Activated T-helper 17 cell treated with anti-CD3 and anti-CD28 coated beads, Interleukin-2, amount 50 U/mL, for 72 hours (primary cell): ENCODE results near the gene SART3. TPM values are rescaled to one million over a fixed set of nuclear protein-coding genes. Genes with fewer than 3 reads are reported as not detected.

Experiments used
- ATAC-seq: fragments of 150-1000 bp; cut with Tn5 transposase; replicated peaks from 2 replicates; pipeline ENCODE4 v1.10.0; 2021; ENCODE audit warnings: mild to moderate bottlenecking, moderate library complexity
- H3K27ac Mint-ChIP-seq: one replicate; pipeline ENCODE4 v1.8.0; 2022; ENCODE audit warnings: mixed read lengths
- H3K27me3 Mint-ChIP-seq: one replicate; pipeline ENCODE4 v1.8.0; 2022; ENCODE audit warnings: mixed read lengths
- H3K36me3 Mint-ChIP-seq: one replicate; pipeline ENCODE4 v1.8.0; 2022; ENCODE audit warnings: low read depth, mild to moderate bottlenecking, mixed read lengths
- H3K4me1 Mint-ChIP-seq: one replicate; pipeline ENCODE4 v1.8.0; 2022; ENCODE audit warnings: mixed read lengths
- H3K4me3 Mint-ChIP-seq: one replicate; pipeline ENCODE4 v1.8.0; 2022; ENCODE audit warnings: mild to moderate bottlenecking, mixed read lengths
- H3K9me3 Mint-ChIP-seq: one replicate; pipeline ENCODE4 v1.8.0; 2022; ENCODE audit warnings: mixed read lengths
- total RNA-seq, 2 donors: library from RNA; stranded (reverse); gene quantifications; one replicate each; pipeline ENCODE4 v1.2.3, GENCODE V29; 2022

SART3 gene
- total RNA-seq, 2 donors from 2014 or later: 85.0 to 98.6 TPM

GRCh38 chr12:108600702-108601007 is 39.7 kb upstream of the SART3 start:
- no peaks in the 10 kb centered on the region for H3K4me1 Mint-ChIP-seq
- H3K27me3 Mint-ChIP-seq: no peaks in the 10 kb centered on the region

DNA sequence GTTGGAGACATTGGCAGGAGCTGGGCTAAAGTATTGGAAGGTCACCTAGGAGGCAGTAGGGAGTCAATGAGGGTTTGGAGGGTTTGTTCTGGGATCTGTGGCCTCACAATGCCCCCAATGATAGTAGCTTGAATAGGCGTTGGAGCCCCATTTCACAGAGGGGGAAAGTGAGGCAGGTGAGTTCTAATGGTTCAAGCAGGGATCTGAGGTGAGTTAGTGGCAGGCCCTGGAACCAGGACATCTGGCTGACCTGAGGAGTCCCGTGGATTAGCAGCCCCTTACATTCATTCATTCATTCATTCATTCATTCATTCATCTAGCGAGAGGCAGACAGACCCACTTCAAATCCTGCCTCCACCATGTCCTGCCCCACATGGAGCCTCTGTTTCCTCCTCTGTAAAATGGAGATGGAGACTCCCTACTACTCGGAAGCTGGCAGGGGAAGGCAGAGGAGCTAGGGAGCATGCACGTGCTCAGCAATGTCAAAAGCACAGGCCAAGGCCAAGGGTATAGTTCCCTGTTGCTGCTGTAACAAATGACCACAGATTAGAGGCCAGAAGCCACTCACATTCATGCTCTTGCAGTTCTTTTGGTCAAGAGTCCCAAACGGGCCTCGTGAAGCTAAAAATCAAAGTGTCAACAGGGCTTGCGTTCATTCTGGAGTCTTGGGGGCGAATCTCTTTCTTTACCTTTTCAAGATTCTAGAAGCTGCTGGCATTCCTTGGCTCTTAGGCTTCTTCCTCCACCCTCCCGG is 39.2 kb upstream of the SART3 start:
- ATAC-seq: no peak
- H3K27ac Mint-ChIP-seq: no peak overlapping the region
- no peak overlapping the region for H3K4me3 Mint-ChIP-seq
- no peaks in the 10 kb centered on the region for H3K36me3 Mint-ChIP-seq
- H3K9me3 Mint-ChIP-seq: no peaks in the 10 kb centered on the region
- no peaks in the 10 kb centered on the region for H3K4me1 Mint-ChIP-seq
- H3K27me3 Mint-ChIP-seq: no peaks in the 10 kb centered on the region

More at GRCh38 chr12:108600702-108601007, 39.7 kb upstream of the SART3 start:
- Mint-ChIP-seq H3K36me3 (no peaks in the 10 kb centered on the region), H3K9me3 (no peaks in the 10 kb centered on the region), H3K4me3 (no peak overlapping the region), H3K27ac (no peak overlapping the region)
- no peak for ATAC-seq

DNA sequence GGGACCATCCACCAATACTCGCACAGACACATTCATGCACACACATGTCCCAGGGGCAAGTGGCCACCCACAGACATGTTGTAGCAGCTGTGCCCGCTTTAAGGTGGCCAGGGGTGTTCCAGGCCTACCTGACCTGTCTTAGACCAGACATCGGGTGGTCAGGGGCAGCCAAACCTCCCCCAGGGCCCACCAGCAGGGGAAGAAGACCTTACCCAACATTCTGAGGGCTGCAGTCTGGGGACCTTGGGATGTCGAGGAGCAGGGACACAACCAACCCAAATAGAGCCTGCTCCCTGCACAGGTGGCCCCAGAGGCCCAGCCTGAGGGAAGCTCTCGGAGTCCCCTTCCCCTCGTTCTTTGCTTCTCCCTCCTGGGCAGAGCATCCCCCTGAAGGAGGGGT is 38.6 kb upstream of the SART3 start:
- H3K36me3 Mint-ChIP-seq: no peaks in the 10 kb centered on the region
- H3K27ac Mint-ChIP-seq: no peak overlapping the region
- H3K9me3 Mint-ChIP-seq: no peaks in the 10 kb centered on the region
- no peaks in the 10 kb centered on the region for H3K27me3 Mint-ChIP-seq
- no peak overlapping the region for H3K4me3 Mint-ChIP-seq
- no peaks in the 10 kb centered on the region for H3K4me1 Mint-ChIP-seq
- no peak for ATAC-seq

- peak overlapping the region; percentile 7 for H3K27ac Mint-ChIP-seq
- no peaks in the 10 kb centered on the region for H3K9me3 Mint-ChIP-seq
- H3K4me3 Mint-ChIP-seq: no peak overlapping the region
- no peaks in the 10 kb centered on the region for H3K27me3 Mint-ChIP-seq
- no peaks in the 10 kb centered on the region for H3K4me1 Mint-ChIP-seq
- H3K36me3 Mint-ChIP-seq: no peaks in the 10 kb centered on the region
- ATAC-seq: no peak
These were observed 37.7 kb upstream of the SART3 start for GRCh38 chr12:108598553-108599250.

DNA sequence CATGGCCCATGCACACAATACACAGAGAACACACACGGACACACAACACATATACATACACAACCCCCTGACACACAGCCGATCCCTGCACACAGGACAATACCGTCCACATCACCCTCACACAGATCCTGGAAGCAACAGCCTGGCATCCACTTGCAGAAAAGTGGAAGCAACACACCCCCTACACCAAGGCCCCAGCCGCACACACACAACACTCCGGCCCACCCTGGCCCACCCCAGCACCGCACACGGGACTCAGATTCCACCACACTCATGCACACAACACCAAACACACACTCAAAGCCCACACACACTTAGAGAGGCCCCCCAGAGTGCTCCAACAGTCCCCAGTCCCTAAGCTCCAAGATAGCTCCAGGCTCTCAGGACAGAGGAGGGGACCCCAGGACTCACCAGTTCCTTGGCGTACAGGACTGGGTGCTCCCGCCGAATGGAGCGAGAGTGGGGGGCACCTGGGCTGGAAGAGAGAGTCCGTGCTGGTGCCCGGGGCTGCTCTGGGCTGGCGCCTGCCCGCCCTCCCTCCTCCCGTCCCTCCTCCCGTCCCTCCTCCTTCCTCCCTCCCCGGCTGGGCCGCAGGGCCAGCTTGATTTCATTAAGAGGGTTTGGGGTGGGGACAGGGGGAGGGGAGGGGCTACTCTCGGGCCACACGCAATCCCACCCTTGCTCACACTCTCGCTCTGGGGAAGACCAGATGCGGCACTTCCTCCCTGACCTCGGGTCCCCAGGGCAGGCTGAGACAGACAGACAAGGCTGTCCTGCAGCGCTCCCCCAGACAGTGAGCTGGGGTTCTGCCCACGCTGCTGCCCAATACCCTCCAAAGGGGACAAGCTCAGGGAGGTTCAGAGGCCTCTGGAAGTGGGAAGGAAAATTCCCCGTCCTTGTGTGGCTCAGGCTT is 36.8 kb upstream of the SART3 start, which contains the start of gene TMEM119:
Gene TMEM119, minus strand, starts transcription at position 526 of the 913 bp plus-strand sequence. CDS start 5,701 bp downstream, outside the sequence.
- Mint-ChIP-seq H3K4me3 (no peak within 1 kb of the TSS), H3K27me3 (no peaks in the 10 kb centered on the region), H3K27ac (peak within 1 kb of the TSS; percentile 11), H3K36me3 (no peaks in the 10 kb centered on the region), H3K9me3 (no peaks in the 10 kb centered on the region), H3K4me1 (no peaks in the 10 kb centered on the region)
- ATAC-seq: no peak

- H3K4me1 Mint-ChIP-seq: no peaks in the 10 kb centered on the region
- H3K4me3 Mint-ChIP-seq: no peak overlapping the region
- no peaks in the 10 kb centered on the region for H3K27me3 Mint-ChIP-seq
- H3K9me3 Mint-ChIP-seq: no peaks in the 10 kb centered on the region
- H3K27ac Mint-ChIP-seq: peak overlapping the region; percentile 11
- no peak for ATAC-seq
- no peaks in the 10 kb centered on the region for H3K36me3 Mint-ChIP-seq
These were observed 36.0 kb upstream of the SART3 start for GRCh38 chr12:108596854-108597558.

DNA sequence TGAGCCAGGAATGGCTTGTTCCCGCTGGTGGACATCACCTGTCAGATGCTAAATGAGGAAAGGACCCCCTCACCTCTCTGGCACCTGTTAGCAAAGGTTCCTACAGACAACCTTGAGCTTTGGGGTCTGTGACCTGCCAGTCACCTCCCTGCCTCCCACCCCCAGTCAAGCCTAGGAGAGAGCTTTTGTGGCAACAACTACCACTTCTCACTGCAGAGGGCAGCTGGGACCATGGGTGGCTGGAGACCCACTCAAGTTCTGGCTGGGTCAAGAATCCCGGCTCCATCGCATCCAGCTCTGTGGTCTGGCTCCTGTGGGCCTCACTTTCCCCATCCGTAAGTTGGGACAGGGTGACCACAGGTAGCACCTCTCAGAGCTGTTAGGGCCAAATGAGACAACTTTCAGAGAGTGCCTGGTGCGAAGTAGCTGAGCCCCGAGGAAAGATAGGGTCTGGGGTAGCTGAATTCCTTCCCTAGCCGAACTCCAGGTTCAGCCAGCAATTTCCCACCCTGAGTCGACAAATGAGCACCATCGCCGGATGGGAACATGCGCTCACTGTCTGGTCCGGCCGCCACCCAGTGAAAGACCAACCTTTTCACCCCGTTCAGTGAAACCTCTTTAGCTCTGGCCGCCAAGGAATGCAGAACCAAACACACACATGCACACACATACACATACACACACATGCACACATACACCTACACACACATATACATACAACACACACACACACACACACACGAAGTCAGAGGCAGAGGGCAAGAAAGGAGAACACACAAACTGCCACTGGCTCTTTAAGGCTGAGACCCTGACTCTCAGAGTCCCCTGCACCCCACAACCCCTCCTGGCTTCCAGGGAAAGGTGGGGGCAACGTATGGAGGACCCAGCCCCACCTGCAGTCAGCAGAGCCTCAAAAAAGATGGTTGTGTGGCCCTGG is 35.0 kb upstream of the SART3 start:
- Mint-ChIP-seq H3K4me1 (no peaks in the 10 kb centered on the region), H3K9me3 (no peaks in the 10 kb centered on the region), H3K4me3 (no peak overlapping the region), H3K27me3 (no peaks in the 10 kb centered on the region), H3K27ac (no peak overlapping the region), H3K36me3 (no peaks in the 10 kb centered on the region)
- no peak for ATAC-seq

- no peaks in the 10 kb centered on the region for H3K9me3 Mint-ChIP-seq
- no peak overlapping the region for H3K4me3 Mint-ChIP-seq
- H3K36me3 Mint-ChIP-seq: no peaks in the 10 kb centered on the region
- no peaks in the 10 kb centered on the region for H3K4me1 Mint-ChIP-seq
- H3K27ac Mint-ChIP-seq: no peak overlapping the region
- H3K27me3 Mint-ChIP-seq: no peaks in the 10 kb centered on the region
- no peak for ATAC-seq
These were observed 34.2 kb upstream of the SART3 start for GRCh38 chr12:108594960-108595710.

DNA sequence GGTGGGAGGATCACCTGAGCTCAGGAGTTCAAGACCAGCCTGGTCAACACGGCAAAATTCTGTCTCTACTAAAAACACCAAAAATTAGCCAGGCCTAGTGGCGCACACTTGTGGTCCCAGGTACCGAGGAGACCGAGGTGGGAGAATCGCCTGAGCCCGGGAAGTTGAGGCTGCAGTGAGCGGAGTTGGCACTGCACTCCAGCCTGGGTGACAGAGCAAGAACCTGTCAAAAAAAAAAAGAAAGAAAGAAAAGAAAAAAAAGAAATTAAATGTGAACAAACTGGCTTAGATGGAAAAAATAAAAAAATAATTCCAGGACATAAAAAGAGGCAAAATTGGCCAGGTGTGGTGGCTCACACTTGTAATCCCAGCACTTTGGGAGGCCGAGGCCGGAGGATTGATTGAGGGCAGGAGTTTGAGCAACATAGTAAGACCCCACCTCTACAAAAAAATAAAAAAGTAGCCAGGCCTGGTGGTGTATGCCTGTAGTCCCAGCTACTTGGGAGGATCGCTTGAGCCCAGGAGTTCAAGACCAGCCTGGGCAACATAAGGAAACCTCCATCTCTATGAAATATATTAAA is 33.4 kb upstream of the SART3 start:
- Mint-ChIP-seq H3K27me3 (no peaks in the 10 kb centered on the region), H3K4me1 (no peaks in the 10 kb centered on the region), H3K4me3 (no peak overlapping the region), H3K27ac (no peak overlapping the region), H3K9me3 (no peaks in the 10 kb centered on the region), H3K36me3 (no peaks in the 10 kb centered on the region)
- ATAC-seq: no peak

DNA sequence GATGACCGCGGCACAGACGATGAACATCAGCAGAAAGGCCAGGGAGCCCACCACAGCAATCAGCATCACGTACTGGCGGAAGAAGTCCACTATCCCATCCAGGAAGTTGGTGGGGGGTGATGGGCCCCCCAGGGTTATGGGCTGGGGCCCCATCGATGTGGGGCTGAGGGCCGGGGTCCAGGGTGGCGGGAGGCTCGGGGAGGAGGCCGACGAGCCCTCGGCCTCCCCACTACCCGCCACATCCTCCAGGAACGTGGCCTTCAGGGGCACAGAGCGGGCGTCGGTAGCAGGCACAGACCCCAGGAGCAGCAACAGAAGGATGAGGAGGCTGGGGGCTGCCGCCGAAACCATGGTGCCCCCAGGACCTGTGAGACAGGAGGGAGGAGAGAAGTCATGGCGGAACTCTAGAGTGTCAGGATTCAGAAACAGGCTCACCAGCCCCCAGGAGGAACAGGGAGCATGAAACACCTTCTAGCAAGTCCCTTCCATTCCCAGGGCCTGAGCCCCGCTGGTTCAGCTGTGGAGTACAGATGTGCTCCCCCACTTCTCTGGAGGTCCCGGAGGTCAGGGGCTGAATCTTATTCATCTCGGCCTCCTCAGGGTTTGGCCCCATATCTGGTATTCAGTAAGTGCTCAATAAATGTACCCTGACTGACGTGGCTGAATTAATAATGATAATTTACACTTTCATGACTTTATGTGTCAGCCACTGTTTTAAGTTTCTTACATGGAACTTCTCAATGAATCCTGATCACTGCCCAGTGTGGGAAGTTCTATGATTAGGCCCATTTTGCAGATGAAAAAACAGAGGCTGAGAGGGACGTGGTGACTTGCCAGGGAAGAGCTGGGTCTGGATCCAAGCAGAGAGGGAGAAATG is 31.3 kb upstream of the SART3 start:
- no peak for ATAC-seq
- no peak overlapping the region for H3K27ac Mint-ChIP-seq
- H3K27me3 Mint-ChIP-seq: no peaks in the 10 kb centered on the region
- no peaks in the 10 kb centered on the region for H3K4me1 Mint-ChIP-seq
- H3K36me3 Mint-ChIP-seq: no peaks in the 10 kb centered on the region
- no peak overlapping the region for H3K4me3 Mint-ChIP-seq
- H3K9me3 Mint-ChIP-seq: no peaks in the 10 kb centered on the region

GRCh38 chr12:108591267-108591980 is 30.5 kb upstream of the SART3 start:
- Mint-ChIP-seq H3K27me3 (no peaks in the 10 kb centered on the region), H3K9me3 (no peaks in the 10 kb centered on the region), H3K36me3 (no peaks in the 10 kb centered on the region), H3K4me3 (no peak overlapping the region), H3K27ac (no peak overlapping the region), H3K4me1 (no peaks in the 10 kb centered on the region)
- ATAC-seq: no peak
